ENCODE data around the gene POR. TPM values are rescaled to one million over a fixed set of nuclear protein-coding genes. Genes with fewer than 3 reads are reported as not detected.
A peak's percentile ranks its signal among the peaks of the same experiment; 100 is the strongest.
"Not testable (repeated sequence)": the region's sequence is repeated elsewhere in the genome, so short reads cannot be mapped to it uniquely, and the experiment has no call there.

The POR gene
- total RNA-seq, 1 experiment from 2014 or later: 205 TPM

GRCh38 chr7:75909521-75910132 is 5.3 kb upstream of the POR start:
- BruUV-seq (replicated peaks): no TSS peak
- intact Hi-C loops (cut with micrococcal nuclease; ENCODE audit: unreplicated experiment): no loop called here
- DNase-seq: no peak
- Histone ChIP-seq H3K79me2 (ENCODE audit: low read depth) (peaks cover 8% of the 10 kb centered on the region; the same call in 1 of the 2 replicates), H3K4me3 (no peak overlapping the region), H2AFZ (no peak overlapping the region), H3K9me3 (ENCODE audit: insufficient read depth, low read depth) (no peaks in the 10 kb centered on the region), H3K27me3 (ENCODE audit: insufficient read depth, low read depth) (no peaks in the 10 kb centered on the region), H4K20me1 (ENCODE audit: insufficient read depth) (no peaks in the 10 kb centered on the region), H3K9me2 (ENCODE audit: insufficient read depth) (no peaks in the 10 kb centered on the region), H3K27ac (no peak overlapping the region), H3K4me1 (replicated peaks; ENCODE audit: insufficient read depth) (peaks cover 24% of the 10 kb centered on the region), H3F3A (ENCODE audit: insufficient read depth, low read depth) (peaks cover 13% of the 10 kb centered on the region), H3K4me2 (no peak overlapping the region), H3K36me3 (ENCODE audit: low read depth) (no peaks in the 10 kb centered on the region)
- POLR2A ChIA-PET (ENCODE audit: unreplicated experiment): interaction anchor here (0.9 kb wide), 1 partner anchor 52 kb away, joined by 21 read pairs; no protein-coding TSS in a partner anchor
- CTCF ChIA-PET: no interaction called here
- TF ChIP-seq EZH2 (IDR thresholded peaks at IDR 0.05; ENCODE audit: low read depth) (no peak), CTCF (conservative IDR thresholded peaks at IDR 0.05) (no peak)

GRCh38 chr7:75911186-75911585 is 3.8 kb upstream of the POR start:
- POLR2A ChIA-PET (ENCODE audit: unreplicated experiment): interaction anchor here (0.6 to 0.7 kb wide), 3 partner anchors 12 to 1502 kb away, joined by 3 read pairs; no protein-coding TSS in a partner anchor
- H3K9me3 ChIP-seq (ENCODE audit: insufficient read depth, low read depth); H3F3A ChIP-seq (ENCODE audit: insufficient read depth, low read depth); H2AFZ ChIP-seq; H3K27me3 ChIP-seq (ENCODE audit: insufficient read depth, low read depth); H3K36me3 ChIP-seq (ENCODE audit: low read depth); H3K9me2 ChIP-seq (ENCODE audit: insufficient read depth); intact Hi-C loops (cut with micrococcal nuclease; ENCODE audit: unreplicated experiment); H3K27ac ChIP-seq; H3K4me2 ChIP-seq; BruUV-seq (replicated peaks); CTCF ChIA-PET; H4K20me1 ChIP-seq (ENCODE audit: insufficient read depth); H3K4me3 ChIP-seq; DNase-seq: not testable (repeated sequence)
- H3K4me1 ChIP-seq (replicated peaks; ENCODE audit: insufficient read depth): peaks cover 14% of the 10 kb centered on the region
- peaks cover 18% of the 10 kb centered on the region for H3K79me2 ChIP-seq (ENCODE audit: low read depth)

GRCh38 chr7:75913437-75913836 is 1.5 kb upstream of the POR start:
- intact Hi-C loops (cut with micrococcal nuclease; ENCODE audit: unreplicated experiment): no loop called here
- no TSS peak for BruUV-seq (replicated peaks)
- POLR2A ChIA-PET (ENCODE audit: unreplicated experiment): no interaction called here

More at GRCh38 chr7:75913437-75913836, 1.5 kb upstream of the POR start:
- no peaks in the 10 kb centered on the region for H3K27me3 ChIP-seq (ENCODE audit: insufficient read depth, low read depth)
- H4K20me1 ChIP-seq (ENCODE audit: insufficient read depth): peaks cover 3% of the 10 kb centered on the region; the same call in 1 of the 2 replicates
- H3F3A ChIP-seq (ENCODE audit: insufficient read depth, low read depth): no peaks in the 10 kb centered on the region; the same call in 1 of the 2 replicates
- H2AFZ ChIP-seq: no peak overlapping the region
- H3K4me2 ChIP-seq: peak overlapping the region; percentile 79; the same call in 1 of the 2 replicates
- DNase-seq: no peak
- TF ChIP-seq CTCF (conservative IDR thresholded peaks at IDR 0.05) (no peak), EZH2 (IDR thresholded peaks at IDR 0.05; ENCODE audit: low read depth) (no peak)
- CTCF ChIA-PET: no interaction called here
- peaks cover 20% of the 10 kb centered on the region for H3K4me1 ChIP-seq (replicated peaks; ENCODE audit: insufficient read depth)
- H3K4me3 ChIP-seq: no peak overlapping the region
- H3K36me3 ChIP-seq (ENCODE audit: low read depth): no peaks in the 10 kb centered on the region
- no peaks in the 10 kb centered on the region for H3K9me3 ChIP-seq (ENCODE audit: insufficient read depth, low read depth)
- H3K79me2 ChIP-seq (ENCODE audit: low read depth): peaks cover 40% of the 10 kb centered on the region
- H3K27ac ChIP-seq: no peak overlapping the region
- no peaks in the 10 kb centered on the region for H3K9me2 ChIP-seq (ENCODE audit: insufficient read depth)

All from PC-9 (cell line).